ENCODE measurements around the gene SNTA1. TPM values are rescaled to one million over a fixed set of nuclear protein-coding genes. Genes with fewer than 3 reads are reported as not detected.

The SNTA1 gene
- total RNA-seq, 1 experiment from 2014 or later = 15.4 TPM

DNA sequence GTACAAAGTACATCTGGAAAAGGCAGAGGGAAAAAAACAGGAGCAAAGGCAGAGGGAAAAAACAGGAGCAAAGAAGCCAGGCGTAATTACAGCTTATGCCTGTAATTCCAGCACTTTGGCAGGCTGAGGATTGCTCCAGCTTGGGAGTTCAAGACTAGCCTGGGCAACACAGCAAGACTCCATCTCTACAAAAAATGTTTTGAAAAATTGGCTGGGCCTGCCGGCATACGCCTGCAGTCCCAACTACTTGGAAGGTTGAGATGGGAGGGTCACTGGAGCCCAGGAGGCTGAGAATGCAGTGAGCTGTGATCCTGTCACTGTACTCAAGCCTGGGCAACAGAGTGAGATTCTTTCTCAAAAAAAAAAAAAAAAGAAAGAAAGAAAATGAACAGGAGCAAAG lies 27.3 kb upstream of the SNTA1 start:
- no peaks in the 10 kb centered on the region for H3K9me3 ChIP-seq

GRCh38 chr20:33470457-33470856 lies 26.9 kb upstream of the SNTA1 start:
- DNase-seq = no peak
- no peaks in the 10 kb centered on the region for H3K27me3 ChIP-seq (replicated peaks; ENCODE audit: control insufficient read depth, insufficient read depth, low read length)
- POLR2A ChIA-PET = interaction anchor here (1.3 kb wide), 1 partner anchor 20 kb away, joined by 12 read pairs; the partner anchor contains the start of gene CBFA2T2
- H3K27me3 Mint-ChIP-seq (ENCODE audit: insufficient read depth, unreplicated experiment) = no peaks in the 10 kb centered on the region
- no peaks in the 10 kb centered on the region for H3K36me3 Mint-ChIP-seq (ENCODE audit: insufficient read depth, unreplicated experiment)
- H3K27ac Mint-ChIP-seq (ENCODE audit: unreplicated experiment) = no peak overlapping the region
- H3K4me3 Mint-ChIP-seq (ENCODE audit: unreplicated experiment) = no peak overlapping the region
- no peaks in the 10 kb centered on the region for H3K4me1 Mint-ChIP-seq (ENCODE audit: low read depth, unreplicated experiment)
- TF ChIP-seq, protein P1, sequence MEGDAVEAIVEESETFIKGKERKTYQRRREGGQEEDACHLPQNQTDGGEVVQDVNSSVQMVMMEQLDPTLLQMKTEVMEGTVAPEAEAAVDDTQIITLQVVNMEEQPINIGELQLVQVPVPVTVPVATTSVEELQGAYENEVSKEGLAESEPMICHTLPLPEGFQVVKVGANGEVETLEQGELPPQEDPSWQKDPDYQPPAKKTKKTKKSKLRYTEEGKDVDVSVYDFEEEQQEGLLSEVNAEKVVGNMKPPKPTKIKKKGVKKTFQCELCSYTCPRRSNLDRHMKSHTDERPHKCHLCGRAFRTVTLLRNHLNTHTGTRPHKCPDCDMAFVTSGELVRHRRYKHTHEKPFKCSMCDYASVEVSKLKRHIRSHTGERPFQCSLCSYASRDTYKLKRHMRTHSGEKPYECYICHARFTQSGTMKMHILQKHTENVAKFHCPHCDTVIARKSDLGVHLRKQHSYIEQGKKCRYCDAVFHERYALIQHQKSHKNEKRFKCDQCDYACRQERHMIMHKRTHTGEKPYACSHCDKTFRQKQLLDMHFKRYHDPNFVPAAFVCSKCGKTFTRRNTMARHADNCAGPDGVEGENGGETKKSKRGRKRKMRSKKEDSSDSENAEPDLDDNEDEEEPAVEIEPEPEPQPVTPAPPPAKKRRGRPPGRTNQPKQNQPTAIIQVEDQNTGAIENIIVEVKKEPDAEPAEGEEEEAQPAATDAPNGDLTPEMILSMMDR (IDR thresholded peaks at IDR 0.05; ENCODE audit: insufficient read depth in 1 of 2, low read depth in 1 of 2, low read length in 1 of 2, severe bottlenecking in 1 of 2, unreplicated experiment in 1 of 2) = no peak
- H3K9me3 ChIP-seq = no peaks in the 10 kb centered on the region
- no peaks in the 10 kb centered on the region; the same call in 1 of the 2 replicates for H3K4me1 ChIP-seq
- no peaks in the 10 kb centered on the region for H3K9me3 Mint-ChIP-seq (ENCODE audit: unreplicated experiment)
- no peaks in the 10 kb centered on the region for H3K36me3 ChIP-seq (ENCODE audit: control insufficient read depth, insufficient read depth, low read length)
- CTCF ChIA-PET = interaction anchor here (0.7 to 1.2 kb wide), 2 partner anchors 19 to 85 kb away, joined by 3 to 6 read pairs; partner anchors contain the start of gene CBFA2T2
- no TSS peak for BruUV-seq (replicated peaks)
- H3K4me3 ChIP-seq (ENCODE audit: low read depth, low read length) = no peak overlapping the region
- intact Hi-C loops (cut with micrococcal nuclease; ENCODE audit: unreplicated experiment) = loop anchor here (2.0 kb wide), 1 partner anchor 18 kb away; no protein-coding TSS in a partner anchor

More for the DNA sequence above, 27.3 kb upstream of the SNTA1 start:
- no peaks in the 10 kb centered on the region for H3K36me3 Mint-ChIP-seq (ENCODE audit: insufficient read depth, unreplicated experiment)
- no peak overlapping the region for H3K4me3 ChIP-seq (ENCODE audit: low read depth, low read length)
- H3K27ac Mint-ChIP-seq (ENCODE audit: unreplicated experiment) = no peak overlapping the region
- H3K9me3 Mint-ChIP-seq (ENCODE audit: unreplicated experiment) = no peaks in the 10 kb centered on the region
- H3K27me3 Mint-ChIP-seq (ENCODE audit: insufficient read depth, unreplicated experiment) = no peaks in the 10 kb centered on the region
- BruUV-seq (replicated peaks) = no TSS peak
- TF ChIP-seq, protein P1 (IDR thresholded peaks at IDR 0.05; ENCODE audit: insufficient read depth in 1 of 2, low read depth in 1 of 2, low read length in 1 of 2, severe bottlenecking in 1 of 2, unreplicated experiment in 1 of 2) = no peak
- intact Hi-C loops (cut with micrococcal nuclease; ENCODE audit: unreplicated experiment) = loop anchor here (2.0 kb wide), 1 partner anchor 18 kb away; no protein-coding TSS in a partner anchor
- no peaks in the 10 kb centered on the region for H3K27me3 ChIP-seq (replicated peaks; ENCODE audit: control insufficient read depth, insufficient read depth, low read length)
- H3K4me1 Mint-ChIP-seq (ENCODE audit: low read depth, unreplicated experiment) = no peaks in the 10 kb centered on the region
- POLR2A ChIA-PET = interaction anchor here (1.3 kb wide), 1 partner anchor 19 kb away, joined by 12 read pairs; the partner anchor contains the start of gene CBFA2T2
- H3K36me3 ChIP-seq (ENCODE audit: control insufficient read depth, insufficient read depth, low read length) = no peaks in the 10 kb centered on the region
- DNase-seq = no peak
- no peaks in the 10 kb centered on the region; the same call in 1 of the 2 replicates for H3K4me1 ChIP-seq
- H3K4me3 Mint-ChIP-seq (ENCODE audit: unreplicated experiment) = no peak overlapping the region
- CTCF ChIA-PET = interaction anchor here (1.2 kb wide), 1 partner anchor 19 kb away, joined by 6 read pairs; the partner anchor contains the start of gene CBFA2T2

DNA sequence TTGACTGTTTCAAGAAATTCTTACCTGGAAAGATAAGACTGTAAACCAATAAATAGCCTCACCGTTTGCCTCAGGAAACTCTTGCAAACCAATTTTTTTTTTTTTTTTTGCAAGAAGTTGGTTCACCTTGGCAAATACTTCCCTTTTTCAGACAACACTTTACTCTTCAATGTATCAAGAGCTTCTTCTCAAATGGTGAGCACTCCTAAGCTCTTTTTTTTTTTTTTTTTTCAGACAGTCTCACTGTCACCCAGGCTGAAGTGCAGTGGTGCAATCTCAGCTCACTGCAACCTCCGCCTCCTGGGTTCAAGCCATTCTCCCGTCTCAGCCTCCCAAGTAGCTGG lies 22.7 kb upstream of the SNTA1 start:
- ChIA-PET CTCF (interaction anchor here (0.7 kb wide), 1 partner anchor 150 kb away, joined by 3 read pairs; no protein-coding TSS in a partner anchor), POLR2A (interaction anchor here (0.6 kb wide), 1 partner anchor 645 kb away, joined by 4 read pairs; no protein-coding TSS in a partner anchor)
- no peaks in the 10 kb centered on the region for H3K9me3 Mint-ChIP-seq (ENCODE audit: unreplicated experiment)
- no peaks in the 10 kb centered on the region for H3K27me3 Mint-ChIP-seq (ENCODE audit: insufficient read depth, unreplicated experiment)
- no peak overlapping the region for H3K27ac Mint-ChIP-seq (ENCODE audit: unreplicated experiment)
- TF ChIP-seq, protein P1 (IDR thresholded peaks at IDR 0.05; ENCODE audit: insufficient read depth in 1 of 2, low read depth in 1 of 2, low read length in 1 of 2, severe bottlenecking in 1 of 2, unreplicated experiment in 1 of 2) = no peak
- Histone ChIP-seq H3K36me3 (ENCODE audit: control insufficient read depth, insufficient read depth, low read length) (no peaks in the 10 kb centered on the region), H3K4me1 (no peaks in the 10 kb centered on the region; the same call in 1 of the 2 replicates), H3K9me3 (no peaks in the 10 kb centered on the region), H3K27me3 (replicated peaks; ENCODE audit: control insufficient read depth, insufficient read depth, low read length) (no peaks in the 10 kb centered on the region), H3K4me3 (ENCODE audit: low read depth, low read length) (no peak overlapping the region)
- H3K36me3 Mint-ChIP-seq (ENCODE audit: insufficient read depth, unreplicated experiment) = no peaks in the 10 kb centered on the region
- no peak for DNase-seq
- no peaks in the 10 kb centered on the region for H3K4me1 Mint-ChIP-seq (ENCODE audit: low read depth, unreplicated experiment)
- H3K4me3 Mint-ChIP-seq (ENCODE audit: unreplicated experiment) = no peak overlapping the region
- BruUV-seq (replicated peaks) = no TSS peak
- intact Hi-C loops (cut with micrococcal nuclease; ENCODE audit: unreplicated experiment) = no loop called here
